GM12878 (cell line): ENCODE data around the gene TMPRSS9. TPM values are rescaled to one million over a fixed set of nuclear protein-coding genes. Genes with fewer than 3 reads are reported as not detected.

Experiments used
- ATAC-seq: fragments of 200-7000 bp; cut with Tn5 transposase; 3 replicates; pipeline ENCODE4 v1.9.1; 2020; ENCODE audit warnings: mild to moderate bottlenecking, moderate library complexity
- BruUV-seq: library from RNA; stranded (reverse); fragments of 400-500 nt; replicated peaks from 2 replicates; lab custom pipeline; 2021; lab: Mats Ljungman, UMichigan
- CTCF ChIA-PET: fragments of 300-600 bp; sonication (Branson Sonifier 250); formaldehyde crosslinking; extraction: SDS; loops from one replicate; lab custom pipeline; 2021; ENCODE audit warnings: inconsistent platforms; lab: Yijun Ruan, JAX
- POLR2A ChIA-PET: fragments of 350-600 bp; formaldehyde crosslinking; extraction: SDS; loops from one replicate; lab custom pipeline; 2021; ENCODE audit warnings: inconsistent platforms; lab: Charles Lee
- RAD21 ChIA-PET: fragments of 300-600 bp; sonication (Branson Sonifier 250); formaldehyde crosslinking; loops from one replicate; lab custom pipeline; 2023; ENCODE audit warnings: antibody characterized with exemption; ENCODE audit not compliant: unreplicated experiment; lab: Charles Lee
- SMC1A ChIA-PET: fragments of 300-600 bp; sonication (Branson Sonifier 250); formaldehyde crosslinking; loops from one replicate; lab custom pipeline; 2023; ENCODE audit not compliant: unreplicated experiment, uncharacterized antibody; lab: Charles Lee
- DNase-seq: peaks from one replicate; pipeline ENCODE4 v3.0.0-alpha.2; 2011; ENCODE audit warnings: low read depth, low spot score
- FAIRE-seq: peaks from 3 replicates; lab custom pipeline; 2011; peaks lifted over from hg19 to GRCh38; lab: Jason Lieb, UNC
- H2AFZ ChIP-seq: 2 replicates; pipeline ENCODE4 v1.6.0; 2011; ENCODE audit warnings: low read depth, low read length, control low read depth; ENCODE audit not compliant: control insufficient read depth
- H3K27ac ChIP-seq: 2 replicates; pipeline ENCODE4 v1.5.1; 2011; ENCODE audit warnings: control low read depth; ENCODE audit not compliant: control insufficient read depth, insufficient read depth
- H3K27me3 ChIP-seq, 2 experiments: replicated peaks in 1 of 2; 2 replicates each; pipeline versions ENCODE4 v1.6.0 to v1.6.1; 2011; ENCODE audit warnings: low read length in 1 of 2; ENCODE audit not compliant: control insufficient read depth in 2 of 2, insufficient read depth in 2 of 2
- H3K36me3 ChIP-seq, 2 experiments: 2 replicates each; pipeline ENCODE4 v1.5.1; 2011; ENCODE audit warnings: low read length in 1 of 2; ENCODE audit not compliant: control insufficient read depth in 2 of 2, insufficient read depth in 2 of 2
- H3K4me1 ChIP-seq: 2 replicates; pipeline ENCODE4 v1.6.1; 2011; ENCODE audit warnings: mild to moderate bottlenecking, low read length, moderate library complexity, mixed read lengths; ENCODE audit not compliant: control insufficient read depth, insufficient read depth
- H3K4me2 ChIP-seq: 2 replicates; pipeline ENCODE4 v1.6.0; 2011; ENCODE audit warnings: control low read depth; ENCODE audit not compliant: control insufficient read depth, insufficient read depth
- H3K4me3 ChIP-seq: fragments of 200-600 bp; sonication (generic); 2 replicates; pipeline ENCODE4 v1.5.1; 2016
- H3K79me2 ChIP-seq: 2 replicates; pipeline ENCODE4 v1.6.0; 2011; ENCODE audit warnings: low read length; ENCODE audit not compliant: control insufficient read depth, insufficient read depth
- H3K9ac ChIP-seq: 2 replicates; pipeline ENCODE4 v1.8.0; 2011; ENCODE audit warnings: low read length, control low read depth, mixed read lengths; ENCODE audit not compliant: control insufficient read depth, insufficient read depth
- H3K9me3 ChIP-seq: replicated peaks from 3 replicates; pipeline ENCODE4 v1.5.1; 2011; ENCODE audit warnings: mild to moderate bottlenecking, low read length; ENCODE audit not compliant: control insufficient read depth, insufficient read depth
- H4K20me1 ChIP-seq: 2 replicates; pipeline ENCODE4 v1.6.0; 2011; ENCODE audit not compliant: control insufficient read depth, insufficient read depth
- BRCA1 ChIP-seq: IDR thresholded peaks from 2 replicates; pipeline ENCODE4 v1.6.1; 2011; ENCODE audit warnings: low read depth, low read length, improper control_type of control experiment
- GABPA ChIP-seq: IDR thresholded peaks from 2 replicates; pipeline ENCODE4 v1.6.1; 2014; ENCODE audit warnings: antibody characterized with exemption, low read depth, mild to moderate bottlenecking, inconsistent platforms
- IRF5 ChIP-seq: fragments of 450-650 bp; IDR thresholded peaks from 2 replicates; pipeline ENCODE4 v1.6.1; 2017; ENCODE audit warnings: borderline replicate concordance
- JUNB ChIP-seq: IDR thresholded peaks from 2 replicates; pipeline ENCODE4 v1.6.1; 2016; ENCODE audit warnings: antibody characterized with exemption, mild to moderate bottlenecking
- RAD51 ChIP-seq: fragments of 450-650 bp; IDR thresholded peaks from 2 replicates; pipeline ENCODE4 v1.6.1; 2016; ENCODE audit warnings: moderate library complexity, mild to moderate bottlenecking, inconsistent platforms
- ZBTB33 ChIP-seq: fragments of 450-650 bp; IDR thresholded peaks from 2 replicates; pipeline ENCODE4 v1.6.1; 2017; ENCODE audit warnings: mild to moderate bottlenecking
- ZSCAN29 ChIP-seq: fragments of 450-650 bp; IDR thresholded peaks from 2 replicates; pipeline ENCODE4 v1.6.1; 2017; ENCODE audit warnings: mild to moderate bottlenecking, moderate library complexity
- WGBS: methylation state at CpG from one replicate; pipeline ENCODE4 v1.1.6; 2016; ENCODE audit warnings: low lambda C conversion rate; ENCODE audit not compliant: insufficient replicate concordance, insufficient coverage; ENCODE audit errors: missing lambda C conversion rate; 5-methylcytosine and 5-hydroxymethylcytosine counted together
- in situ Hi-C: fragments of 300-500 bp; cut with MboI; formaldehyde crosslinking; loops from 9 replicates; pipeline ENCODE4 v1.14.3; 2018; ENCODE audit warnings: mixed read lengths
- intact Hi-C: fragments of 100-400 bp; cut with micrococcal nuclease; formaldehyde crosslinking; loops from one replicate; pipeline ENCODE4 v1.14.2; 2022; ENCODE audit not compliant: unreplicated experiment
- polyA plus RNA-seq, 11 experiments: library from polyadenylated mRNA; depleted of rRNA in 4 of 11; unstranded in 6 of 11; stranded (reverse) in 5 of 11; fragments of >200 nt; fragmentation: Nextera tagmentation in 4 of 11; fragmentation: Illumina TruSeq in 1 of 11; extraction: Ambion mirVana in 4 of 11; extraction: Trizol in 1 of 11; gene quantifications; 1 replicate in 1 of 11; 2 replicates in 10 of 11; pipeline versions ENCODE4 v1.2.1 to v1.2.3, GENCODE V29; 2011 to 2016; ENCODE audit warnings: inconsistent platforms in 2 of 11, missing spikeins in 2 of 11, low read depth in 1 of 11
- total RNA-seq, 4 experiments: library from RNA; depleted of rRNA in 3 of 4; stranded (reverse); fragments of >200 nt in 3 of 4; fragmentation: Illumina TruSeq in 1 of 4; extraction: Trizol in 1 of 4; gene quantifications; 2 replicates each; pipeline versions ENCODE4 v1.2.1 to v1.2.3, GENCODE V29; 2013 to 2021

Gene TMPRSS9
- total and polyA plus RNA-seq, 10 of the 15 experiments (the other 5 are each of a cell fraction or from before 2014, with no cell fraction given): 0.24 TPM; not detected in 9

- H3K27ac ChIP-seq: no peak overlapping the region
- TF ChIP-seq GABPA (no peak), ZBTB33 (peak; percentile 92), IRF5 (no peak), BRCA1 (no peak), RAD51 (no peak), ZSCAN29 (no peak), JUNB (no peak)
- TF ChIP-seq, all 136 proteins: peak for 1
- H3K36me3 ChIP-seq: peaks cover 0 to 10% of the 10 kb centered on the region in 2 experiments; a peak in 3 of 4 replicates
- BruUV-seq: no TSS peak
- no peak for DNase-seq
- 96% methylated on average over 15 of the region's 19 CpGs for WGBS
- H2AFZ ChIP-seq: no peak overlapping the region
- H3K4me1 ChIP-seq: peaks cover 4% of the 10 kb centered on the region
- no peak for FAIRE-seq
- no peaks in the 10 kb centered on the region; the same call in 2 of the 3 replicates for H3K9me3 ChIP-seq
- H3K4me2 ChIP-seq: no peak overlapping the region
- ChIA-PET POLR2A (no interaction called here), SMC1A (no interaction called here), RAD21 (no interaction called here), CTCF (no interaction called here)
- no peak overlapping the region for H3K4me3 ChIP-seq
- H3K9ac ChIP-seq: no peak overlapping the region
- H3K79me2 ChIP-seq: peaks cover 11% of the 10 kb centered on the region
- H3K27me3 ChIP-seq: no peaks in the 10 kb centered on the region
- in situ Hi-C loops: no loop called here
- peak; percentile 22; the same call in 1 of the 3 replicates for ATAC-seq
- H4K20me1 ChIP-seq: no peaks in the 10 kb centered on the region
- intact Hi-C loops: no loop called here
These were observed 22.7 kb upstream of the TMPRSS9 start for GRCh38 chr19:2337329-2337707.
